ENCODE measurements around the gene C16orf78. TPM values are rescaled to one million over a fixed set of nuclear protein-coding genes. Genes with fewer than 3 reads are reported as not detected.

Gene C16orf78
- total and polyA plus RNA-seq, 7 donors, result not detected

GRCh38 chr16:49365711-49366509 lies 7.7 kb upstream of the C16orf78 start:
- DNase-seq, result no peak
- H3K27me3 ChIP-seq, result no peaks in the 10 kb centered on the region
- no peak overlapping the region for H3K4me3 ChIP-seq
- TF ChIP-seq EP300 (IDR thresholded peaks at IDR 0.05) (no peak), POLR2A (IDR thresholded peaks at IDR 0.05) (no peak), POLR2AphosphoS5 (IDR thresholded peaks at IDR 0.05) (no peak), CTCF (IDR thresholded peaks at IDR 0.05) (no peak)
- H3K4me1 ChIP-seq, result no peaks in the 10 kb centered on the region
- intact Hi-C loops (cut with DNase I), result no loop called here
- no peaks in the 10 kb centered on the region for H3K9me3 ChIP-seq
- H3K27ac ChIP-seq, result no peak overlapping the region
- no peaks in the 10 kb centered on the region for H3K36me3 ChIP-seq
- 66 to 75% methylated on average over 4 of the region's 4 CpGs for WGBS, 2 donors

GRCh38 chr16:49366669-49367068 lies 6.9 kb upstream of the C16orf78 start:
- H3K4me3 ChIP-seq, result no peak overlapping the region
- no peak for DNase-seq
- H3K27ac ChIP-seq, result no peak overlapping the region
- TF ChIP-seq POLR2A (IDR thresholded peaks at IDR 0.05) (no peak), POLR2AphosphoS5 (IDR thresholded peaks at IDR 0.05) (no peak), CTCF (IDR thresholded peaks at IDR 0.05) (no peak), EP300 (IDR thresholded peaks at IDR 0.05) (no peak)
- no peaks in the 10 kb centered on the region for H3K9me3 ChIP-seq
- no peaks in the 10 kb centered on the region for H3K36me3 ChIP-seq
- intact Hi-C loops (cut with DNase I), result no loop called here
- 53 to 57% methylated on average over 3 of the region's 3 CpGs for WGBS, 2 donors
- H3K27me3 ChIP-seq, result no peaks in the 10 kb centered on the region
- no peaks in the 10 kb centered on the region for H3K4me1 ChIP-seq

GRCh38 chr16:49369651-49370611 lies 3.7 kb upstream of the C16orf78 start:
- Histone ChIP-seq H3K36me3 (no peaks in the 10 kb centered on the region), H3K4me3 (no peak overlapping the region), H3K27me3 (no peaks in the 10 kb centered on the region), H3K9me3 (no peaks in the 10 kb centered on the region), H3K4me1 (no peaks in the 10 kb centered on the region), H3K27ac (no peak overlapping the region)
- WGBS, 2 donors, result 46 to 70% methylated on average over 3 of the region's 3 CpGs
- intact Hi-C loops (cut with DNase I), result no loop called here
- TF ChIP-seq CTCF (IDR thresholded peaks at IDR 0.05) (no peak), EP300 (IDR thresholded peaks at IDR 0.05) (no peak), POLR2A (IDR thresholded peaks at IDR 0.05) (no peak), POLR2AphosphoS5 (IDR thresholded peaks at IDR 0.05) (no peak)
- DNase-seq, result no peak

GRCh38 chr16:49376206-49376605 lies 2.6 kb downstream of the C16orf78 start:
- intact Hi-C loops (cut with DNase I), result no loop called here
- H3K27me3 ChIP-seq, result no peaks in the 10 kb centered on the region
- H3K36me3 ChIP-seq, result no peaks in the 10 kb centered on the region
- H3K4me3 ChIP-seq, result no peak overlapping the region
- no peaks in the 10 kb centered on the region for H3K4me1 ChIP-seq
- H3K9me3 ChIP-seq, result no peaks in the 10 kb centered on the region
- TF ChIP-seq POLR2A (IDR thresholded peaks at IDR 0.05) (no peak), POLR2AphosphoS5 (IDR thresholded peaks at IDR 0.05) (no peak), EP300 (IDR thresholded peaks at IDR 0.05) (no peak), CTCF (IDR thresholded peaks at IDR 0.05) (no peak)
- 90 to 92% methylated on average over 4 of the region's 4 CpGs for WGBS, 2 donors
- no peak for DNase-seq
- no peak overlapping the region for H3K27ac ChIP-seq
